Neutrophil (primary cell): ENCODE measurements around the gene NEMP2.
A peak's percentile ranks its signal among the peaks of the same experiment; 100 is the strongest.

ENCODE experiments used
- H3K27ac ChIP-seq: fragments of 200-600 bp; sonication (generic); 2 replicates; pipeline ENCODE4 v1.5.1; 2016; ENCODE audit warnings: mild to moderate bottlenecking, moderate library complexity
- H3K27me3 ChIP-seq: fragments of 200-600 bp; sonication (generic); 2 replicates; pipeline ENCODE4 v1.6.0; 2016; ENCODE audit warnings: mild to moderate bottlenecking
- H3K36me3 ChIP-seq: fragments of 200-600 bp; sonication (generic); 2 replicates; pipeline ENCODE4 v1.5.1; 2017
- H3K4me1 ChIP-seq, 2 experiments: fragments of 200-600 bp in 1 of 2; sonication (generic) in 1 of 2; 1 replicate in 1 of 2; 2 replicates in 1 of 2; pipeline versions ENCODE4 v1.5.1 to v1.6.1; 2013 to 2016; ENCODE audit warnings: low read depth in 1 of 2, low read length in 1 of 2, mild to moderate bottlenecking in 1 of 2, moderate library complexity in 1 of 2; ENCODE audit not compliant: control insufficient read depth in 1 of 2, insufficient read depth in 1 of 2
- H3K4me3 ChIP-seq, 2 experiments: fragments of 200-600 bp in 1 of 2; sonication (generic) in 1 of 2; 1 replicate in 1 of 2; 2 replicates in 1 of 2; pipeline ENCODE4 v1.5.1; 2013 to 2016; ENCODE audit warnings: low read depth in 1 of 2, low read length in 1 of 2, mild to moderate bottlenecking in 1 of 2, moderate library complexity in 1 of 2
- H3K9me3 ChIP-seq: fragments of 200-600 bp; sonication (generic); 2 replicates; pipeline ENCODE4 v1.5.1; 2016
- TF ChIP-seq, protein P1 (sequence below): fragments of 200-600 bp; sonication (generic); IDR thresholded peaks from 2 replicates; pipeline ENCODE4 v1.5.1; 2016; ENCODE audit warnings: antibody characterized with exemption

The NEMP2 gene

DNA sequence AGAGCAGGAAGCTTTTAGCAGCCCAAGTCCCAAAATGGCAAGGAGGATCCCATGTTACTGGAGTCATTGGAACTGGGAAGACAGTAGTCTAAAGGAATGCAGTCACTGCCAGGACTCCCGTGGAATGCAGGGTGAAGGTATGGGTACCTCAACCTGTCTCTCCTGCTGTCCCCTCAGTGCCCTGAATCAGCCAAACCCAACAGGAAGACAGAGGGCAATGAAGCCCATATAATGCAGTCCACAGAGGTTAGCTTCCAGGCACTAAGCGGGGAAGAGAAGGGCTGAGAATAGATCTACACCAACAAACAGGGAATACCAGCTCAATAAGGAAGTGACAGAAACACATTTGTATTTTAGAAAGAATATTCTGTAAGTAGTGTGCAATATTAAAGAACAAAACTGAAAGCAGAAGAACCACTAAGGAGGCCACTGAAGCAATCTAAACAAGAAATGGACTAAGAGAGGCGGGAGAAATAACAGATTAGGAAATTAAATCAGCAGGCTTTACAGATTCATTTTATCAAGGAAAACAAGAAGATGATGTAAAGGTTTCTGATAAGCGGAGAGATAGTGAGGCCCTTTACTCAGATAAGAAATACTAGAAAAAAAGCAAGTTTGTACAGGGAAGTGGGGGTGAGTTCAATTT lies 8.3 kb downstream of the NEMP2 start:
- TF ChIP-seq, protein P1, sequence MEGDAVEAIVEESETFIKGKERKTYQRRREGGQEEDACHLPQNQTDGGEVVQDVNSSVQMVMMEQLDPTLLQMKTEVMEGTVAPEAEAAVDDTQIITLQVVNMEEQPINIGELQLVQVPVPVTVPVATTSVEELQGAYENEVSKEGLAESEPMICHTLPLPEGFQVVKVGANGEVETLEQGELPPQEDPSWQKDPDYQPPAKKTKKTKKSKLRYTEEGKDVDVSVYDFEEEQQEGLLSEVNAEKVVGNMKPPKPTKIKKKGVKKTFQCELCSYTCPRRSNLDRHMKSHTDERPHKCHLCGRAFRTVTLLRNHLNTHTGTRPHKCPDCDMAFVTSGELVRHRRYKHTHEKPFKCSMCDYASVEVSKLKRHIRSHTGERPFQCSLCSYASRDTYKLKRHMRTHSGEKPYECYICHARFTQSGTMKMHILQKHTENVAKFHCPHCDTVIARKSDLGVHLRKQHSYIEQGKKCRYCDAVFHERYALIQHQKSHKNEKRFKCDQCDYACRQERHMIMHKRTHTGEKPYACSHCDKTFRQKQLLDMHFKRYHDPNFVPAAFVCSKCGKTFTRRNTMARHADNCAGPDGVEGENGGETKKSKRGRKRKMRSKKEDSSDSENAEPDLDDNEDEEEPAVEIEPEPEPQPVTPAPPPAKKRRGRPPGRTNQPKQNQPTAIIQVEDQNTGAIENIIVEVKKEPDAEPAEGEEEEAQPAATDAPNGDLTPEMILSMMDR: no peak
- Histone ChIP-seq H3K4me1 (peaks cover 33 to 45% of the 10 kb centered on the region in 2 experiments), H3K27ac (peak overlapping the region; percentile 59), H3K36me3 (no peaks in the 10 kb centered on the region), H3K27me3 (no peaks in the 10 kb centered on the region), H3K9me3 (no peaks in the 10 kb centered on the region), H3K4me3 (peak overlapping the region in 1 of 2 experiments; percentile 5)

DNA sequence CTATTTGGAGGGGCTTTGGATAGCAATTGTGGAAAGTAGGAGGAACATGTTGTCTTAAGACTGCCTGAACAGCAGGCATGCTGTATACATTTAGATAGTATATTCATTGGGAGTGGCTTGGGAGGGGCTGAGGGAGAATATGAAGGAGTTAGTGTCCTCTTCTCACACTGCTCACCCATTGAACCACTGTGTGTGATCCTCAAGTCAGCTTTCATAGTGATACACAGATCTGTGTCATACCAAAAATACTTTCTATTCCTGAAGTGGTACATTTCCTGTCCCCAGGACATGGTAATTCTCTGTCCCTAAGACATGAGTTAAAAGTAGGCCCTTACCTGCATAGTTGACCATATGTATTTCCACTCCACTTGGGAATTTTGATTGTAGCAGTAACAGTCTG lies 9.6 kb downstream of the NEMP2 start:
- no peak overlapping the region for H3K4me3 ChIP-seq
- H3K27me3 ChIP-seq: no peaks in the 10 kb centered on the region
- peaks cover 41 to 48% of the 10 kb centered on the region in 2 experiments for H3K4me1 ChIP-seq
- H3K27ac ChIP-seq: no peak overlapping the region
- no peaks in the 10 kb centered on the region for H3K36me3 ChIP-seq
- H3K9me3 ChIP-seq: no peaks in the 10 kb centered on the region
- TF ChIP-seq, protein P1: no peak

GRCh38 chr2:190519975-190520767 lies 14.4 kb downstream of the NEMP2 start:
- H3K4me3 ChIP-seq: no peak overlapping the region

GRCh38 chr2:190517468-190517867 lies 17.1 kb downstream of the NEMP2 start:
- no peak overlapping the region for H3K27ac ChIP-seq
- H3K36me3 ChIP-seq: no peaks in the 10 kb centered on the region
- TF ChIP-seq, protein P1: no peak
- H3K4me3 ChIP-seq: no peak overlapping the region
- peaks cover 6 to 10% of the 10 kb centered on the region in 2 experiments for H3K4me1 ChIP-seq
- H3K9me3 ChIP-seq: no peaks in the 10 kb centered on the region
- H3K27me3 ChIP-seq: no peaks in the 10 kb centered on the region

More at GRCh38 chr2:190519975-190520767, 14.4 kb downstream of the NEMP2 start:
- H3K27ac ChIP-seq: no peak overlapping the region
- no peaks in the 10 kb centered on the region for H3K36me3 ChIP-seq
- H3K9me3 ChIP-seq: no peaks in the 10 kb centered on the region
- TF ChIP-seq, protein P1: no peak
- peaks cover 6 to 10% of the 10 kb centered on the region in 2 experiments for H3K4me1 ChIP-seq
- no peaks in the 10 kb centered on the region for H3K27me3 ChIP-seq

DNA sequence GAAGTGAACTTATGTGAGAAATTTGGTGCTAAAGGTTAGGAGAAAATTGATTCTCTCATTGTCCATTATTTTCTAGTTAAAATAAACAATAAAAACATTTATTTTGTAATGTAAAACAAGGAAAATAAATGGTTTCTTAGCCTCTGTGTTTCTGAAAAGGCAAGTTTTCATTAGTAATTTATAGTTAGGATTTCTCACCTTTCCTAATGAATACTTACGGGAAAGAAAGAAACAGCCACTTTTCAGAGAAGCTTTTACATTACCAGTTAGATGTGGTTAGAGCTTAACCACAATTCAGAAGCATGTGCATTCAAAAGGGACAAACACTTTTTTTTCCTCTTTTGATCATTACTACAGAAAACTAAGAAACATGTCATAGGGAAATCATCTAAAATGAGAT lies 18.8 kb downstream of the NEMP2 start:
- H3K27ac ChIP-seq: no peak overlapping the region
- H3K9me3 ChIP-seq: no peaks in the 10 kb centered on the region
- peaks cover under 1 to 3% of the 10 kb centered on the region in 2 experiments for H3K4me1 ChIP-seq
- H3K27me3 ChIP-seq: no peaks in the 10 kb centered on the region
- H3K4me3 ChIP-seq: no peak overlapping the region
- H3K36me3 ChIP-seq: no peaks in the 10 kb centered on the region
- TF ChIP-seq, protein P1: no peak
